ENCODE data around the gene SLC4A9. TPM values are rescaled to one million over a fixed set of nuclear protein-coding genes. Genes with fewer than 3 reads are reported as not detected.

The SLC4A9 gene
- total RNA-seq, 5 donors from 2014 or later (not counting 1 experiment from before 2014, with no cell fraction given), result 0.18 TPM; not detected in 4

DNA sequence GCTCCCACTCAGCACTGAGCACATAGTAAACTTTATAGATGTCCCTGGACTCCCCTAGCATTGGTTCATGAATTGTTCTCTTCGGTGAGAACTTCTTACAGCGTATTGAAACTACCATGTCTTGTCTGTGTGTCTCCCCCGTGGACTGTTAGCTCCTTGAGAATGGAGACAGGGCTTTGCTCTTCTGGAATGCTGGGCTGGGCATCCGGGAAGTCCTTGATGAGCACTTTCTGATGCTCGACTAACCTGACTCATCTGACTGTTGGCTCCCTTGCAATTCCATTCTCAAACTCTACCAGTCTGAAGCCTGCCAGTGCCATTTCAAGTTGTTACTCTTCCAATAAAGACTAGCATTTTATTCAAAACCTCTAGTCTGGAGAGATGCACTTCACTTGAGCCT lies 42.1 kb upstream of the SLC4A9 start:
- no peak for DNase-seq
- Histone ChIP-seq H3K27me3 (replicated peaks in 1 of 2; ENCODE audit: control insufficient read depth in 2 of 2, extremely low read depth in 1 of 2, insufficient read depth in 2 of 2, low read length in 1 of 2) (peaks cover 0 to 2% of the 10 kb centered on the region in 2 experiments), H3K4me1 (ENCODE audit: control insufficient read depth in 1 of 2, extremely low read depth in 1 of 2, insufficient read depth in 2 of 2, low read length in 2 of 2) (no peaks in the 10 kb centered on the region), H3K4me3 (ENCODE audit: control insufficient read depth in 1 of 2, extremely low read depth in 1 of 2, low read length in 1 of 2) (no peak overlapping the region), H3K27ac (ENCODE audit: low read length) (no peak overlapping the region), H3K9me3 (no peaks in the 10 kb centered on the region), H3K36me3 (ENCODE audit: control insufficient read depth in 2 of 2, extremely low read depth in 1 of 2, insufficient read depth in 1 of 2, low read length in 1 of 2) (no peaks in the 10 kb centered on the region)
- H3K4me1 Mint-ChIP-seq, result no peaks in the 10 kb centered on the region
- H3K9me3 Mint-ChIP-seq, result no peaks in the 10 kb centered on the region
- POLR2A ChIA-PET, result no interaction called here
- 100% methylated on average over 3 of the region's 5 CpGs for whole genome bisulfite sequencing (ENCODE audit: insufficient coverage)
- CTCF ChIA-PET, result no interaction called here
- no peak overlapping the region for H3K4me3 Mint-ChIP-seq
- H3K36me3 Mint-ChIP-seq, result no peaks in the 10 kb centered on the region
- H3K27ac Mint-ChIP-seq, result no peak overlapping the region
- H3K27me3 Mint-ChIP-seq, result peaks cover 0 to 1% of the 10 kb centered on the region in 2 donors
- ATAC-seq (replicated peaks in 1 of 4), result no peak

DNA sequence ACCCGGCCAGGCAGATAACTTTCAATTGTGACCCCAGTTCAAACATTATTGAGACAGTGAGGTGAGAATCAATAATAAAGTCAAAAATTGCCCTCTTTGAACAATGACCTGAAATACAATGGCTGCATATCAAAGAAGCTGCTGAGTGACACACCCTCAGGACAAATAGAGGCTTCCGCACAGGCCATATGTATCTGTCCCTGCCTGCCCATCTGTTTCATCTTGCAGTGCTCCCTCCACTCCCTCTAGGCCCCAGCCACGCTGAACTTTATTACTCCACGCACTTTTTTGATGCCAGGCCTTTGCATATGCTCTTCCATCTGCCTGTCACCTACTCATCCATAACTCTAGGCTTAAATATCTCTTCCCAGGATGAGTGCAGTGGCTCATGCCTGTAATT lies 41.2 kb upstream of the SLC4A9 start:
- Mint-ChIP-seq H3K4me1 (no peaks in the 10 kb centered on the region), H3K36me3 (no peaks in the 10 kb centered on the region), H3K27ac (no peak overlapping the region), H3K27me3 (no peaks in the 10 kb centered on the region), H3K9me3 (no peaks in the 10 kb centered on the region), H3K4me3 (no peak overlapping the region)
- H3K9me3 ChIP-seq, result no peaks in the 10 kb centered on the region
- H3K4me1 ChIP-seq (ENCODE audit: control insufficient read depth in 1 of 2, extremely low read depth in 1 of 2, insufficient read depth in 2 of 2, low read length in 2 of 2), result no peaks in the 10 kb centered on the region
- DNase-seq (no peak), ATAC-seq (replicated peaks in 1 of 4) (no peak)
- 84% methylated on average over 3 of the region's 4 CpGs for WGBS (ENCODE audit: insufficient coverage)
- no peak overlapping the region for H3K4me3 ChIP-seq (ENCODE audit: control insufficient read depth in 1 of 2, extremely low read depth in 1 of 2, low read length in 1 of 2)
- ChIA-PET POLR2A (no interaction called here), CTCF (no interaction called here)
- no peak overlapping the region for H3K27ac ChIP-seq (ENCODE audit: low read length)
- no peaks in the 10 kb centered on the region for H3K36me3 ChIP-seq (ENCODE audit: control insufficient read depth in 2 of 2, extremely low read depth in 1 of 2, insufficient read depth in 1 of 2, low read length in 1 of 2)
- peaks cover 0 to 8% of the 10 kb centered on the region in 2 experiments for H3K27me3 ChIP-seq (replicated peaks in 1 of 2; ENCODE audit: control insufficient read depth in 2 of 2, extremely low read depth in 1 of 2, insufficient read depth in 2 of 2, low read length in 1 of 2)

DNA sequence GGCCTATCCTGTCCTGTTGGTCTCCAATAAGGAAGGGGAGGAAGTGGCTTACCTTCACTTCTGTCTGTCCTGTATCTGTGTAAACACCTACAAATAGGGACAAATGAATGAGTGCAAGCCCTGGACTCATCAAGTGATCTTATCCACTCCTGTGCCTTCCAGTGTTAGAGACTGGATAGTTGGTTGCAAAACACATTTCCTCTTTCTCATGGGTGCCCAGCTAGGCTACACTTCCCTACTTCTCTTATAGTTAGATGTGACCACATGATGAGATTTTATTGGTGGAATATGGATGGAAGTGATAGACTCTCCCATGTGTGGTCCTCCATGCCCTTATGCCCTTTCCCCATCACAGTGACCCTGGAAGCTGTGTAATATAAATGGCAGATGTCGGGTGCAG lies 40.2 kb upstream of the SLC4A9 start:
- no peaks in the 10 kb centered on the region for H3K9me3 Mint-ChIP-seq
- ChIA-PET CTCF (interaction anchor here in 1 of 2 donors (0.5 kb wide), 1 partner anchor 32 kb away, joined by 4 read pairs; no protein-coding TSS in a partner anchor), POLR2A (no interaction called here)
- WGBS (ENCODE audit: insufficient coverage), result no CpG with 5 or more reads among the region's 1 CpG
- H3K27ac ChIP-seq (ENCODE audit: low read length), result no peak overlapping the region
- no peaks in the 10 kb centered on the region for H3K4me1 Mint-ChIP-seq
- ATAC-seq (replicated peaks in 1 of 4) (no peak), DNase-seq (no peak)
- no peaks in the 10 kb centered on the region for H3K9me3 ChIP-seq
- H3K27me3 Mint-ChIP-seq, result no peaks in the 10 kb centered on the region
- no peaks in the 10 kb centered on the region for H3K36me3 Mint-ChIP-seq
- no peaks in the 10 kb centered on the region for H3K36me3 ChIP-seq (ENCODE audit: control insufficient read depth in 2 of 2, extremely low read depth in 1 of 2, insufficient read depth in 1 of 2, low read length in 1 of 2)
- H3K4me3 Mint-ChIP-seq, result no peak overlapping the region
- no peaks in the 10 kb centered on the region for H3K4me1 ChIP-seq (ENCODE audit: control insufficient read depth in 1 of 2, extremely low read depth in 1 of 2, insufficient read depth in 2 of 2, low read length in 2 of 2)
- H3K27ac Mint-ChIP-seq, result no peak overlapping the region
- H3K4me3 ChIP-seq (ENCODE audit: control insufficient read depth in 1 of 2, extremely low read depth in 1 of 2, low read length in 1 of 2), result no peak overlapping the region
- peaks cover 0 to 8% of the 10 kb centered on the region in 2 experiments for H3K27me3 ChIP-seq (replicated peaks in 1 of 2; ENCODE audit: control insufficient read depth in 2 of 2, extremely low read depth in 1 of 2, insufficient read depth in 2 of 2, low read length in 1 of 2)

GRCh38 chr5:140321796-140322195 lies 38.2 kb upstream of the SLC4A9 start:
- no peaks in the 10 kb centered on the region for H3K9me3 ChIP-seq
- Mint-ChIP-seq H3K36me3 (no peaks in the 10 kb centered on the region), H3K27ac (no peak overlapping the region), H3K4me1 (no peaks in the 10 kb centered on the region), H3K27me3 (no peaks in the 10 kb centered on the region), H3K9me3 (no peaks in the 10 kb centered on the region), H3K4me3 (no peak overlapping the region)
- ChIA-PET CTCF (interaction anchor here in 1 of 2 donors (0.6 kb wide), 1 partner anchor 15 kb away, joined by 3 read pairs; no protein-coding TSS in a partner anchor), POLR2A (interaction anchor here in 1 of 2 donors (0.6 kb wide), 1 partner anchor 22 kb away, joined by 5 read pairs; no protein-coding TSS in a partner anchor)
- H3K4me3 ChIP-seq (ENCODE audit: control insufficient read depth in 1 of 2, extremely low read depth in 1 of 2, low read length in 1 of 2), result no peak overlapping the region
- 83% methylated on average over 2 of the region's 2 CpGs for WGBS (ENCODE audit: insufficient coverage)
- peaks cover 0 to 8% of the 10 kb centered on the region in 2 experiments for H3K27me3 ChIP-seq (replicated peaks in 1 of 2; ENCODE audit: control insufficient read depth in 2 of 2, extremely low read depth in 1 of 2, insufficient read depth in 2 of 2, low read length in 1 of 2)
- no peaks in the 10 kb centered on the region for H3K4me1 ChIP-seq (ENCODE audit: control insufficient read depth in 1 of 2, extremely low read depth in 1 of 2, insufficient read depth in 2 of 2, low read length in 2 of 2)
- H3K36me3 ChIP-seq (ENCODE audit: control insufficient read depth in 2 of 2, extremely low read depth in 1 of 2, insufficient read depth in 1 of 2, low read length in 1 of 2), result no peaks in the 10 kb centered on the region
- peak in 2 of 35 experiments; percentile 10 to 17 for DNase-seq
- no peak overlapping the region for H3K27ac ChIP-seq (ENCODE audit: low read length)
- no peak for ATAC-seq (replicated peaks in 1 of 4)

GRCh38 chr5:140322751-140323731 lies 37.0 kb upstream of the SLC4A9 start:
- Mint-ChIP-seq H3K36me3 (no peaks in the 10 kb centered on the region), H3K4me3 (no peak overlapping the region), H3K9me3 (no peaks in the 10 kb centered on the region), H3K27ac (no peak overlapping the region), H3K27me3 (no peaks in the 10 kb centered on the region), H3K4me1 (no peaks in the 10 kb centered on the region)
- H3K9me3 ChIP-seq, result no peaks in the 10 kb centered on the region
- H3K4me3 ChIP-seq (ENCODE audit: control insufficient read depth in 1 of 2, extremely low read depth in 1 of 2, low read length in 1 of 2), result no peak overlapping the region
- 82% methylated on average over 5 of the region's 9 CpGs for WGBS (ENCODE audit: insufficient coverage)
- no peaks in the 10 kb centered on the region for H3K36me3 ChIP-seq (ENCODE audit: control insufficient read depth in 2 of 2, extremely low read depth in 1 of 2, insufficient read depth in 1 of 2, low read length in 1 of 2)
- H3K4me1 ChIP-seq (ENCODE audit: control insufficient read depth in 1 of 2, extremely low read depth in 1 of 2, insufficient read depth in 2 of 2, low read length in 2 of 2), result no peaks in the 10 kb centered on the region
- ChIA-PET CTCF (interaction anchor here in 1 of 2 donors (0.7 kb wide), 1 partner anchor 83 kb away, joined by 3 read pairs; no protein-coding TSS in a partner anchor), POLR2A (interaction anchor here (0.6 to 0.7 kb wide), 3 partner anchors 41 to 108 kb away, joined by 3 to 7 read pairs (median 4); no protein-coding TSS in a partner anchor)
- ATAC-seq (replicated peaks in 1 of 4), result no peak
- DNase-seq, result no peak
- peaks cover 0 to 8% of the 10 kb centered on the region in 2 experiments for H3K27me3 ChIP-seq (replicated peaks in 1 of 2; ENCODE audit: control insufficient read depth in 2 of 2, extremely low read depth in 1 of 2, insufficient read depth in 2 of 2, low read length in 1 of 2)
- no peak overlapping the region for H3K27ac ChIP-seq (ENCODE audit: low read length)

- ChIA-PET CTCF (interaction anchor here (0.7 kb wide), 2 partner anchors 11 to 1502 kb away, joined by 3 read pairs; no protein-coding TSS in a partner anchor), POLR2A (interaction anchor here in 1 of 2 donors (0.6 kb wide), 1 partner anchor 10 kb away, joined by 6 read pairs; no protein-coding TSS in a partner anchor)
- Mint-ChIP-seq H3K4me1 (no peaks in the 10 kb centered on the region), H3K27me3 (no peaks in the 10 kb centered on the region), H3K4me3 (no peak overlapping the region), H3K9me3 (no peaks in the 10 kb centered on the region), H3K36me3 (no peaks in the 10 kb centered on the region), H3K27ac (no peak overlapping the region)
- no peak for DNase-seq
- H3K27me3 ChIP-seq (replicated peaks in 1 of 2; ENCODE audit: control insufficient read depth in 2 of 2, extremely low read depth in 1 of 2, insufficient read depth in 2 of 2, low read length in 1 of 2), result peaks cover 0 to 8% of the 10 kb centered on the region in 2 experiments
- no peaks in the 10 kb centered on the region for H3K36me3 ChIP-seq (ENCODE audit: control insufficient read depth in 2 of 2, extremely low read depth in 1 of 2, insufficient read depth in 1 of 2, low read length in 1 of 2)
- H3K4me1 ChIP-seq (ENCODE audit: control insufficient read depth in 1 of 2, extremely low read depth in 1 of 2, insufficient read depth in 2 of 2, low read length in 2 of 2), result no peaks in the 10 kb centered on the region
- no peak overlapping the region for H3K4me3 ChIP-seq (ENCODE audit: control insufficient read depth in 1 of 2, extremely low read depth in 1 of 2, low read length in 1 of 2)
- H3K9me3 ChIP-seq, result no peaks in the 10 kb centered on the region
- H3K27ac ChIP-seq (ENCODE audit: low read length), result no peak overlapping the region
- ATAC-seq (replicated peaks in 1 of 4), result no peak
- 100% methylated on average over 1 of the region's 5 CpGs for WGBS (ENCODE audit: insufficient coverage)
Measured at GRCh38 chr5:140324041-140324600, 35.9 kb upstream of the SLC4A9 start.
